HG03095 (cell line): Measurements from ENCODE around the gene FBXL22.

Source experiments
- ATAC-seq: cut with Tn5 transposase; IDR thresholded peaks from one replicate; pipeline ENCODE4 v1.9.1; 2021; ENCODE audit warnings: moderate library complexity; ENCODE audit not compliant: unreplicated experiment

FBXL22 gene, protein sequence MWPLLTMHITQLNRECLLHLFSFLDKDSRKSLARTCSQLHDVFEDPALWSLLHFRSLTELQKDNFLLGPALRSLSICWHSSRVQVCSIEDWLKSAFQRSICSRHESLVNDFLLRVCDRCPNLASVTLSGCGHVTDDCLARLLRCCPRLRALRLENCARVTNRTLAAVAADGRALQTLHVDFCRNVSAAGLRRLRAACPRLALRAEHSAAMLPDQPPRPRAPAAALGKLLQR

DNA sequence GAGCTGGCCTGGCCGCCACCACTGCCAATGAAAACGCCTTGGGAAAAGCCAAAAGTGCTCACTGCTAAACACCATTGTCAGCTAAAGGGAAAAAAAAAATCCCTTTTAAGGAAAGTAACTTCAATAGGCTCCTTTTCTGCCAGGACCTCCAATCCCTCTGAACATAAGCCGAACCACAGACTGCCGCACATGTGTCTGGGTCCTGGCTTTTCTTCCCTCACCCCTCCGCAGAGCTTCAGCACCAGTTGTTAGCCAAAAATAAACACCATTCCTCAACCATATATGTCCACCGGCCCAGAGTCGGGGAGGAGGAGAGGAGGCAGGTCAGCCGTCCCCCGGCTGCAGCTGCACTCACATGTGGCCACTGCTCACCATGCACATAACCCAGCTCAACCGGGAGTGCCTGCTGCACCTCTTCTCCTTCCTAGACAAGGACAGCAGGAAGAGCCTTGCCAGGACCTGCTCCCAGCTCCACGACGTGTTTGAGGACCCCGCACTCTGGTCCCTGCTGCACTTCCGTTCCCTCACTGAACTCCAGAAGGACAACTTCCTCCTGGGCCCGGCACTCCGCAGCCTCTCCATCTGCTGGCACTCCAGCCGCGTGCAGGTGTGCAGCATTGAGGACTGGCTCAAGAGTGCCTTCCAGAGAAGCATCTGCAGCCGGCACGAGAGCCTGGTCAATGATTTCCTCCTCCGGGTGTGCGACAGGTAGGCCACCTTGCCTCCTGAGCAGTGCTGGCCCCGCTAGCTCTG is at the start of gene FBXL22:
FBXL22 (plus strand) TSS at position 350 of the 753 bp plus-strand sequence; CDS start at position 356, 6 bp downstream.
- no peak for ATAC-seq

DNA sequence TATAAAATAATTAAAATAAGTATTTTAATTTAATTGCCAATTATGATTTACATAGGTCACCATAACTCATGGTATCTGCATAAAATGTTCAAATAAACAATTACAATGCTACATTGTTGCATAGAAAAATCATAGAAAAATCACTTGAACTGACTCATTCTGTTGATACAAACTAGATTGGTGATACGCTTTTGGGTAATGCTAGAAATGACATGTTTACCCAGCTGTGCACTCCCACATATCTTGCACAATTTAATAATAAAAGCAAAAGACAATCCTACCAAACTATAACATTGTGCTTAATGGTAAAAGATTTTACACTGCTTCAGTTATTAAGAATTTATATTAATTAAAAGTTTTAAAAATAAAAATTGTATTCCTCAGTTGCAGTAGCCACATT is 45.8 kb upstream of the FBXL22 start:
- ATAC-seq = no peak

DNA sequence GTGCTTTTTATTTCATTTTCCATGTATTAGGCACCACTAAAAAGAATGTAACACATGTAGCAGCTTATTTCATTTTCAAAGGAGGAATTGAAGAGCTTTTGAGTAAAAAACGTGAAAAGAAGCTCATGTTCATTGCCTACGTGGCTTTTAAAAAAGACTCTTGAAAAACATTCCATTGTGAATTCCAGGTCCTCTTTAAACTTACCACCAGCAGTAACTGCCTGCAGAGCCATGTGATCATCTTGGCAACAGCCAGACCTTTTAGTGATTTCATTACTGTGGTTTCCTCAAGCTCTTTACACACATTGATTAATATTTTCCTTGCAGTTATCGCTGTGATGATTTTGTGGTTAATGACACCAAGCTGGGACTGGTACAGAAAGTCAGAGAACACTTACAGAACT is 43.8 kb upstream of the FBXL22 start:
- ATAC-seq = no peak

DNA sequence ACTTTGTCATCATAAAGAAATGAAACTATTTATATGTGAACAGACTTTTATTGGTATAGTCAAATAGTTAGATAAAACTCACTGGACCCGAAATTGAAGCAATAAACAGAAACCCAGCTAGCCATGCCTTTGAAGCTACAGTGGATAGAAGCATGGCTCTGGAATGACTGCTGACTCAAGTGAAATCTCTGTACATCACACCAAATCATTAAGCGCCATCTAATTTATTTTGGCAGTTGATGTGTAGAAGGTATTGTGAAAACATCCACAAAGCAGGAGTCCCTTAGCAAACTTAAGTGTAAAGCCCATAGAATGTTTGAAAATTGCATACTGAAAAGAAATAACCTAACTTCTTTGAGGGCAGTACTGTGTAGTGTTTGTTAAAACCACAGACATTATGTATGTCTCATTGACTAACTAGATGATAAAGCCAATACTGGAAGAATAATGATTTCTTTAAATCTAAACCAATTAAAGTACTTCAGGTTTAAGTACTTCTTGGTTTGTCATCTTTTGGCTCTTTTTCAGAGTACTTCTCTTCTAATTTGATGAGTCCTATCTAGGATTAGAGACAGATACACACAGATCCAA is 42.8 kb upstream of the FBXL22 start:
- ATAC-seq = no peak

DNA sequence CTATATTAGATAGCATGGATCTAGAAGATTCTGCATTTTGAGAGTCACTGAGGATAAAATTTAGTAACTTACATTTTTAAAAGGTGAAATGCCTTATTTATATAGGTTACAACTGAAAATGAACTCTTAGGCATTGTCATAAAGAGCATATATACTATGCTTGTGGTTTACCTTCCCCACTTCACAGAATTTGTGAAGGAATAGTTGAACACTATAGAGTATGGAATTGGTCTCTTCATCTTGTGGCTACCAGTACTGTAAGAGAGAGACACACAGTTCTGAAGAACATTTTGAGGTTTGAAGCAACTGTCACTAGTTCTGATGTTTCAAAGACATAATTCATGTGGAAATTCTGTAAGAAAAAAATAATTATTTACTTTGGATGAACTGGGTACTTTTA is 41.7 kb upstream of the FBXL22 start:
- ATAC-seq = no peak

DNA sequence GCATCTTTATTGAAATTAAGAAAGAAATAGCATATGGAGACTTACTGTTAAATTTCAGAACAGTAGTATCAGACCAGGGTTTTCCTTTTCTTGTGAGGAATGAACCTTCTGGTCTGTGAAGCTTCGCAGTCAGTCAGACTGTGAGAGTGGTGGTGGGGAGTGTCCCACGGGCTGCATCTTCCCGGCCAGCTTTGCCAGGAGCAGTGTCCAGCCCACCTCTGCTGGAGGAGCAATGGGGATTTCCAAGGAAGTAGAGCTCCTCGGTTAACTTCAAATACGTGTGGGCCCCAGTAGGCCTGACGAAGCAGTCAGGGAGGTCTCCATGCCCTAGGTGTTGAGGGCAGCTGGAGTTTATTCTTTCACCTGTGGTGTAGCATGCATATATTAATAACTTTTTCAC is 40.9 kb upstream of the FBXL22 start:
- no peak for ATAC-seq

DNA sequence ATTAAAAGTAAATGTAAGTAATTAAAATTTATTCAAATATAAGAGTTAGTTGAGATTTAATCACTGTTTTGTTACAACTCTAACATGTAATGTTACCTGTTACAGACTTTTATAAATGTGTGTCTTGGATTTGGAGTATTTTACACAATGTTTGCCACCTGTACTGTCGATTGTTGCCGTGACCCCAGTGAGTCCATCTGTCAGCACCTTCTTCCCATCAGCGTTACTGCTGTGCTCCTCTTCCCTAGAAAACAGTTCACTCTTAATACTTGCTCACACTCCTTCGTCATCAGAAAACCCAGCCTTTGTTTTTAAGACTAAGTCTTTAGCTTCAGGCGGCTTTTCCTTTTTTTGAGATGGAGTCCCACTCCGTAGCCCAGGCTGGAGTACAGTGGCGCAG is 40.5 kb upstream of the FBXL22 start:
- ATAC-seq = no peak

DNA sequence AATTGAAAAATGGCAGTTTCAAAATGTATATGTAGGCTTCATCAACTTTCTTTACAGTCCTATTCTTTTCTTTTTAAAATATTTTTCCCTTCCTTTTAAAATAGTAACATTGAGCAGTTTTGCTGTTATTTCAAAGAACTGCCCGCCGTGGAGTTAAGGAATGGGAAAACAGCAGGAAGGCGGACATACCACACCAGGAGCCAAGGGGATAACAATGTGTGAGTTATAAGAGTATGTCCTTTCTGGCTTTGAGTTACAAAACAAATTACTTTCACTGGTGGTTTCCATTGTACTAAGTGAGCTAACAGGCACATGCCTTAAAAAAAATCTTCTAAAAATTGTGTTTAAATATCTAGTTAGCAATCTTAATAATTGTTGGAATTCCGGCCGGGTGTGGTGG is 37.4 kb upstream of the FBXL22 start:
- ATAC-seq = no peak

DNA sequence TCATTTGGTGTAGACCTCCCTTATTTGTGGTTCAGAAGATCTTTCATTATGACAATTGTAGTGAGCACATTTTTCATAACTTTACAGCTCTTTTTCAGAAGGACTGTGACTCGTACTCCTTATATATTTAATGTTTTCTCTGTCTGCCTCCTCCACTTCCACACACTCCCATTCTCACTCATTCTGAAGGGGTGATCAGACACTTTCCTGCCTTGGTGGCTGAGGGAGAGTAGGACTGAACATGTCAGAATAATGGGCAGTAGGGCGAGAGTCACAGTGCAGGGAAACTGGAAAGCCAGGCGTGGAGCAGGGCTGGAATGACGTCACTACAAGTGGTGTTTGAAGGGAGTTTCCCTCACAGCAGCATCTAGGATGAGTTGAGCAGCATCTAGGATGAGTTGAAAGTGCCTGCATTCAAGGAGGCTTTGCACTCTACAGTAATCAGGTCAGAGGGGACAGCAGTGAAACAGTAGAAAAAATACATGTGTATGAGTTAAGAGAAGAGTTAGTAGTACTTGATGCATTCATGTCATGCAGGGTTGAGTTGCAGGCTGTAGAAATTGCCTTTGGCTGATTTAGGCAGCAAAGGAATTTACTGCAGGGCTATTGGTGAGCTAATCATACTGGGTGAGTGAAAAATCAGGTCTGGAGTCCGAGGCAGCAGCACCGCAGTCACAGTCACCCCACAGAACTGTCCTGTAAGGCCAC is 36.3 kb upstream of the FBXL22 start:
- no peak for ATAC-seq

DNA sequence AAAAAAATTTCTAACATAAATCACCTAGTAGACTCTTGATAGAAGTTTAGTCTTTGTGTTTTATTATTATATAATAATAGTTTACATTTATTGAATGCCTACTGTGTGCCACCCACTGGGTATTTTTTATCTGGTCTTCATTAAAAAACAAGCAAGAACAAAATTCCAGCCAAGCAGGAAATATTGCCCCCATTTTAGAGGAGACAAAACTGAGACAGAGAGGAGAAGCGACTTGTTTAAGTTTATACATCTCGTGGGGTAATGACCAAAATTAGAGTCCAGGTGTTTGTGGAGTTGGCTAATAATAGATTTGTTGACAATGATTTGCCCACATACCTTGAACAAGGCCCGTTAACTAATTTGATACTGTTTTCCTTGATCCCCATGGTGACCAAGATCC is 33.1 kb upstream of the FBXL22 start:
- no peak for ATAC-seq

DNA sequence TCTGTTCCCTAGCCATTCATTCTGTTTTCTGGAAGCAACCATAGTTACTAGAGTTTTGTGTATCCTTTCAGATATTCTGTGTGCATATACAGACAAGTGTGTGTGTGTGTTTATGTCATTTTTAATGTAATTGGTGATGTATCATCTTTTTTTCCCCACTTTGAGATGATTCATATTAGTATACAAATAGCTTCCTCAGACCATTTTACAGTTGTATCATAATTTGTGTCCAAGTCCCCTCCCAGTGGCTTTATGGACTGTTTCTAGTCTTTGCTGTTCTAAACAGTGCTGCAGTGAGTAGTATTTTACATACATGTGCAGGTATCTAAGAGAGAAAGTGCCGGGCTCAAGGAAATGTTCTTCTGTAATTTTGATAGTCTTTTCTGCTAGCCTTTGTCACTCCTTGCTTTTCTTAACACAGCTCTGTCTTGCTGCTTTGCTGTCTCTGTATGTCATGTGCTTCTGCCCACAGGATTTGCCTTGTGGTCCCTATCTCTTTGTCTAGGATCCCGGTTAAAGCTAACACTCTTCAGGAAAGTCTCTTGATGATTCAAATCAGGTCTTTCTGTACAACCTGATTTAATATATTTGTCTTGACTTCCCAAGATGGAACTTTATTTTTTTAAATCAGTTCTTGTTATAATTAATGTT is 31.5 kb upstream of the FBXL22 start:
- no peak for ATAC-seq

DNA sequence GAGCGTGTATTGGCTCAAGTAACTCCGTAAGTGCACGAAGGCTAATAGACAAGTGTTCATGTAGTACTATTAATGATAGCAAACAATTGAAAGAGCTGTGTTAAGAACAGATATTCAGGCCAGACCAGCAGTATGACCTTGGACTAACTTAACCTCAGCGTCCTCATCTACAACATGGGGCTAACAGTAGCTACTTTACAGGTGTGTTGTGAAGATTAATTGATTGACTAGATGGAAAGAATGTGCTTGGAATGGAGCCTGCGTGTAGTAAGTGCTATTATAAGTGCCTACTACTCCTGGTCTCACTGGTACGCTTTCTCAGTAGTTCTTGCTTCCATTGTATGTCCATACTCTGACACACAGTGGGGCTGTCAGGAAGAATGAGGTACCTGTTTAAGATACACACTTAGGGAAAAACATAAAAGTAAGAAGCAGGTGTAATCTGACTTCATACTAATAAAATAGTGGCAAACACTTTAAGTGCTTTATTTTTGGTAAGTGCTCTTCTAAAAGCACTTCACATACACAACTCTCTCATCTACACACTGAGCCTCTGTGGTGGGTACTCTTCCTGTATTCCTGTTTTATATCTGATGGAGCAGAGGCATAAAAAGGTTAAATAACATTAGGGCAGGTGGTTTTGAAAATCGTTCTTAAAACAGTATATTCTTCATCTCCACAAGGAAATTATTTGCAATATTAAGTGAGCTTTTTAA is 24.3 kb upstream of the FBXL22 start:
- ATAC-seq = no peak

DNA sequence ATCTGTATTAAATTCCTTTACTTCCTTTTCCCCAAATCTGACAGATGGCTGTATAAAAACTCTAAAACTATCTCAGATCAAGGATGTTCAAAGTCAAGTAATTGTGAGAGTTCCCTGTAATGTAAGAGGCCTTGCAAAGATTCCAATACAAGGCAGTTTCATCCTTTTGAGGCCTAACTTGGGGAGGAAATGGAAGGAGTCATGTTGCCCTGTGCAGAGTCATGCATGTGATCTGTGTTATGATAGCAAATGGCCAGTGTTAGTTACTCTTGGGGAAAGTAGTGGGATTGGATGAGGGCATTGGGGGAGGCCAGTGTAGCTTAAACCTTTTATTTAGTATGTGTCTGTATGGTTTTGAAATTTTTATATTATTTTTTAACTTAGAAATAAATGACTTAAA is 23.7 kb upstream of the FBXL22 start:
- ATAC-seq = no peak

DNA sequence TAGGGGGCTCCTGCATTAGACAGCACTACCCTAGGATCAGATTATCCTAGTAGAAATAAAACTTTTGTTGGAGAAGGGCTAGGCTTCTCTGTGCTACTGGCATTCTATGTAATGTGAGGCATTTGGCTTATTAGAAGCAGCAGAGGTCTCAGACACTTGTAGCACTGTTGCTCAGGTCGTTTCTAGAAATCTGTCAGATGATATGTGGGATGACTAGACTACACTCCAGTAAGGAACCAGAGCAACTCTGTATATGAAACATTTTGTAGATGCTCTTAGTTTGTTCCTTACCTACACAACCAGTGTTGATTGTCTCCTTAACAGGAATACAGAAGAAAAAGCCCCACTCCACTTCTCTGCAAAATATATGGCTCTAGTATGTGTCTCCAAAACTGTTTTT is 21.9 kb upstream of the FBXL22 start:
- ATAC-seq = no peak

DNA sequence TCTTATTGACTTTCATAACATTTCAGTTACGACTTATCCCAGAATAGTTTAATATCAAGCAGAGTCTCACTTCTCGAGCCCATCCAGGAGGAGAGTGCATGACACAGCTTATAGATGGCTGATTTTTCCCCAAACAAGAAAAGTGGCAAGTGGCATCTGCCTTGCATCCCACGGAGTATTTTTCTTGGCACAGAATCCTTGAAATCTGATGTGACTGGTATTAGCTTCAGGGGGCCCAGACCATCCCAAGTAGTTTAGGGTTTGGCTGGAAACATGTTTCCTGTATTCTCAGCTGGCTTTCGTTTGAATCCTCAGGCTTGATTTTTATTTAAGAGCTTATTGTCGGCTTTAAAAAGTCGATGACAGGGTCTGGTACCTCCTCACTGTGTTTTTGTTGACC is 20.7 kb upstream of the FBXL22 start:
- no peak for ATAC-seq

DNA sequence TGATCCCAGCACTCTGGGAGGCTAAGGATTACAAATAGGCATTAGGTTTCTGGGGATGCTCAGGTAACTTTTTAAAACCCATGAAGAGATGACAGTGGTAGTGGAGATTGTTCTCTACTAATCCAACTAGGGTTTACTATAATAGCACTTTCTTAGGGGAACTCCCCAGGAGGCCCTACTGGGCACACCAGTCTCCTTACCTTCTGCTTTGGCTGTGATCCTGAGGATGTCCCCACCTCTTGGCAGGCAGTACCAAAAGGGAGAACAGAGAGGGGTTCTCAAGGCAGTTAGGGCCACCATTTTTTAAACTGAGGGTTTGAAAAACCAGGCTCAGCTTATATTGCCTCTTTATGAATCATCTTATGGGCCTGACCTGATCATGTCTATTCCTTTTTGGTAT is 15.0 kb upstream of the FBXL22 start:
- no peak for ATAC-seq

DNA sequence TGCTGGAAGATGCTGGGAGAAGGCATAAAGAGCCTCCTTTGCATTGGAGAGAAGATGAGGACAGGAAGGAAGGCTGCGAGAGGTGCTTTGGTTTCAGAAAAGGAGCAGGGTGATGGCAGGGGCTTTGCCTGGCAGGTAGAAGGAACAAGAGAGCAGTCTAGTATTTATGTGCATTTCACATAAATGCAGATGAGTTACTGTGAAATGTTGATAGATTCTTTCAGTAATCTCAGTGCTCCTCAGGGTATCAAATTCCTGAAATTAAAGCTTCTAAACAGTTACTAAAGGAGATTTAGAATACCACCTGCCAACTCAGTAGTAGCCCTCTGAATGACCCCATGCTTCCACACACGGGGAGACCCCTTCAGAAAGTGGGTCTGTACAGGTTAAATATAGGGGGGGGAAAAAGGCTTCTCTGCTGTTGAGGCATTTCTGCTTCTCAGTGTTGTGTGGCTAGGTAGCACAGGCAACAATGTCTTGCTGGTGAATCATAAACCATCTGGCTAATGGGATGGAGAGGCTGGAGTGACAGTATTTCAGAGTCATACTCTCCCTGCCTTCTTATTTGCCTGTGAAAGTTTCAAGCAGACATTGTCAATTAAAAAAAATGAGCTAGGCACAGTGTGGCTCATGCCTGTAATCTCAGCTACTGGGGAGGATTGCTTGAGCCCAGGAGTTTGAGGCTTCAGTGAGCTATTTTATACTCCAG is 14.3 kb upstream of the FBXL22 start:
- ATAC-seq = no peak

DNA sequence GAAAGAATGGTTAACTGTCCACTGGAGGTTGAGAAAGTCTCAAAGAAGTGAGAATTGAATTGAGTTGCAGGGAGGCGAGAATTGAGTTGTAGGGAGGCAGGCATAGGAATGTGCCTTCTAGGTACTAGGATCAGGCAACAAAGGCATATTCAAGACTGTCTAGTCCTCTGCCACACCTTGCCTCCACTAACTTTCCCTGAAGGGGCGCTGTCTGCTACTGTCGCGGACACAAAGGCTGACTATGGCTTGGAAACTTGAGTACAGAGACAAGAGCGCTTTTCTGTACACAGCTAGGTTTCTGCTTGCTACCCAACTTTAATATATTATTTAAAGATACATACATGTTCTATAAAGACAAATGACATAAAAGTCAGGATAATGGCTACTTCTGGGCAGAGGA is 10.4 kb upstream of the FBXL22 start:
- ATAC-seq = no peak

DNA sequence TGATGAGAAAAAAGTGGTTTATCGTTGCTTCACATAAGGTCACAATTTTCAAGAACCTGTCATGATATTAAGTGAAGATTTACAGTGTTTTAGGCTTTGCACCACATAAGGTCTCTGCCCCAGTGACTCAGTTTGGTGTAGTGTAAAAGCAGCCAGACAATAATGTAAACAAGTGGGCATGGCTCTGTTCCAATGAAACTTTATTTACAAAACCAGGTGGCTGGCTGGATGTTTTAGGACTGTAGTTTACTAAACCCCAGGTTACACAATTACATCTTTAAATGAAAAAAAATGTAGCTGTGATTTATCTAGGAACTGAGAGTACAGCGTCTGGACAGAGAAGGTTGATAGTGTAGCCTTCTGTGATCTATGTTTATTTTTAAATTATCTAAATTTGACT is 9.7 kb upstream of the FBXL22 start:
- ATAC-seq = no peak

DNA sequence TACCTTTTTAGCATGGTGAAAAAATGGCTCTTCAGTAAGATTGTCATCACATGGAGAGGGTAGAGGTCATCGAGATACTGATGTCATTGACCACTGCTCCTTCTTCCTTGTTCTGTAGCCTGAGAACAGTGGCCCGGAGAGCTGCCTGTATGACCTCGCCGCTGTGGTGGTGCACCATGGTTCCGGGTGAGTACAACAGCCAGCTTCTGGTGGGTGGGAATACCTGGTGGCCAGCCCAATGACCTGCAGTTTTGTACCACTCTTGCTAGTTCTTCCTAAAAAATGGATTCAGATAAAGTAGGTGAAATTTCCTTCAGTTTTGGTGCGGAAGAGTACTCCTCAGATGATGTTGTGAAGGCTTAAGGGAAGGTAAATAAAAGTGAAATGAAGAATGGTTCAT is 8.4 kb upstream of the FBXL22 start:
- no peak for ATAC-seq
